ENCODE data around the gene CEBPG. TPM values are rescaled to one million over a fixed set of nuclear protein-coding genes. Genes with fewer than 3 reads are reported as not detected.
A peak's percentile ranks its signal among the peaks of the same experiment; 100 is the strongest.

CEBPG gene
- total and polyA plus RNA-seq, 8 donors: 17.8 to 26.4 (median 19.3) TPM

DNA sequence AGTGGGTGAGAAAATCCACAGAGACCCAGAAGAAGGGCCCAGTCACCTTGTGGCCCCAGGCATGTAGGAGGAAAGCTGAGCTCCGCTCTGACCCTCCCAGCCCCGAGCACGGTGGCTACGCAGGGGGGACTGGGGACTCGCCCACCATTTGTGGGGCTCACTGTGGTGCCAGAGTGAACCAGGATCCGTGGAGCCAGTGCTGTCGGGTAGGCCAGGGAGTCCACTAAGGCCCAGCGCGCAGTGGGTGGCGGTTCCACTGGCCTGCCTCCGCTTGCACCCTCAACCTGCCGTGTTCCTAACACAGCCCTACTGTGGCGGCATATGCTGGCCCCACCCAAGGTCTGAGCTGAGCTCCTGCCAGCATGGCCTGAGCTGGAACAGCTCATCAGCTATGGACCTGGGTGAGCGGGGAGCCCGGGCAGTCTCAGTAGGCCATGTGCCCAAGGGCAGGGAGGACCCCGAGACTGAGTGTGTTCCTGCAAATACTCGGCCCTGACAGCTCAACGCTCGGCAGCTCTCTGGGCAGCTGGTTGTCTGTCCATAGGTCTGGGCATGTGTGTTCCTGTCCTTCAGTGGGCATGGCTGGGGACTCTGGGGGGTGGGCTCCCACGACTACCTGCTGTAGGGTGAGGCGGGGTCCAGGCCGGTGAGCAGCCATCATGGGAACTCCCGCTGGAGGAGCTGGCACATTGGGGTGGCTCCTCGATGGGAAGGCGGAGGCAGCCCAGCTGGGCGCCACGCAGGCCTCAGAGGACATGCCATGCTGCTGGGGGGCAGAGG, 36.6 kb downstream of the CEBPG start:
- Histone ChIP-seq H3K4me1 (peaks cover 0 to 1% of the 10 kb centered on the region in 2 donors), H3K4me3 (no peak overlapping the region), H3K9me3 (no peaks in the 10 kb centered on the region), H3K27ac (no peak overlapping the region), H3K27me3 (no peaks in the 10 kb centered on the region), H3K36me3 (peaks cover 0 to 22% of the 10 kb centered on the region in 2 donors)
- TF ChIP-seq, protein P1, sequence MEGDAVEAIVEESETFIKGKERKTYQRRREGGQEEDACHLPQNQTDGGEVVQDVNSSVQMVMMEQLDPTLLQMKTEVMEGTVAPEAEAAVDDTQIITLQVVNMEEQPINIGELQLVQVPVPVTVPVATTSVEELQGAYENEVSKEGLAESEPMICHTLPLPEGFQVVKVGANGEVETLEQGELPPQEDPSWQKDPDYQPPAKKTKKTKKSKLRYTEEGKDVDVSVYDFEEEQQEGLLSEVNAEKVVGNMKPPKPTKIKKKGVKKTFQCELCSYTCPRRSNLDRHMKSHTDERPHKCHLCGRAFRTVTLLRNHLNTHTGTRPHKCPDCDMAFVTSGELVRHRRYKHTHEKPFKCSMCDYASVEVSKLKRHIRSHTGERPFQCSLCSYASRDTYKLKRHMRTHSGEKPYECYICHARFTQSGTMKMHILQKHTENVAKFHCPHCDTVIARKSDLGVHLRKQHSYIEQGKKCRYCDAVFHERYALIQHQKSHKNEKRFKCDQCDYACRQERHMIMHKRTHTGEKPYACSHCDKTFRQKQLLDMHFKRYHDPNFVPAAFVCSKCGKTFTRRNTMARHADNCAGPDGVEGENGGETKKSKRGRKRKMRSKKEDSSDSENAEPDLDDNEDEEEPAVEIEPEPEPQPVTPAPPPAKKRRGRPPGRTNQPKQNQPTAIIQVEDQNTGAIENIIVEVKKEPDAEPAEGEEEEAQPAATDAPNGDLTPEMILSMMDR (IDR thresholded peaks at IDR 0.05): no peak
- DNase-seq: peak in 1 of 4 donors; percentile 69
- ATAC-seq: no peak
- intact Hi-C loops (cut with DNase I): no loop called here

DNA sequence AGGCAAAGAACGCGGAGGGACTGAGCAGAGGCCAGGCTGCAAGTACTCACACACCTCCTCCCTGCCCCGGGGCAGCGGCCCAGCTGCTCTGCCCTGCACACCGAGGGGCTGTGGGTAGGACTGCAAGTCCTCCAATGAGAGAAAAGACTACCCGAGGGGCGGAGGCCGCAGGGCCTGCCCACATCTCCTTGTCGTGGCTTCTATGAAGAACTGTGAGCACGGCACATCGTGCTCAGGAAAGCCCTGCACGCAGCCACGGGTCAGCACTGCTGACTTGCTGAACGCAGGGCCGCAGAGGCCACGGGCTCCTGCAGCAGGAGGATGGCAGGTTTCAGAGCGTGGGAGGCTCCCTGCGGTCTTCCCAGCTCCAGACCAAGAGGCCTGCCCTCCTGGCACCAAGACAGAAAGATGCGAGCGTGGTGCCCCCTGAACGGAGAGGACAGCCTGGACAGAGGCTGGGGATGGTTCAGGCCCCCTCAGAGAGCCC, 37.4 kb downstream of the CEBPG start:
- intact Hi-C loops (cut with DNase I): no loop called here
- no peaks in the 10 kb centered on the region for H3K9me3 ChIP-seq
- H3K4me1 ChIP-seq: no peaks in the 10 kb centered on the region
- peaks cover 0 to 22% of the 10 kb centered on the region in 2 donors for H3K36me3 ChIP-seq
- no peaks in the 10 kb centered on the region for H3K27me3 ChIP-seq
- ATAC-seq (no peak), DNase-seq (peak in 1 of 4 donors; percentile 73)
- no peak overlapping the region for H3K4me3 ChIP-seq
- TF ChIP-seq, protein P1 (IDR thresholded peaks at IDR 0.05): no peak
- no peak overlapping the region for H3K27ac ChIP-seq

DNA sequence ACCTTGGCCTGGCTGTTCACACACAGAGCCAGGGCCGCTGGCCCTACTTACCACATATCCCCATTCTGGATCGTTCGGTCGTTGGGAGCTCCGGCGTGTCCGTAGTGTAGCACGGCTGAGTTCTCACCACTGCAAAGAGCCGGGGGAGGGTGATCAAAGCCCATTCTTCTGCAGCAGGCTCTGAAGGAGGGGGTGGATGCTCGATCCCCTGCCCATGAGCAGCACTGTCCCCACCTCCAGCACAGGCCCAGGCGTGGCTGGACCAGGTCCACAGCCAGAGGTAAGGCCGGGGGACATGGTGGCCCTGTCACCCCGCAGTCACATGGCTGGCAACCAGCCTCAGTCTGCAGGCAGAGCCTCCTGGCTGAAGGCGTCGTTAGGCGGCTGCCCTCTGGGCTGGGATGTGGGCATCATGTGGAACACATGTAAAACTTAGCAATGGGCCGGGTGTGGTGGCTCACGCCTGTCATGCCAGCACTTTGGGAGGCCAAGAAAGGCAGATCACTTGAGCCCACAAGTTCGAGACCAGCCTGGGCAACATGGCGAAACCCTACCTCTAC, 38.2 kb downstream of the CEBPG start:
- DNase-seq (peak in 1 of 4 donors; percentile 68), ATAC-seq (no peak)
- H3K4me3 ChIP-seq: no peak overlapping the region
- TF ChIP-seq, protein P1 (IDR thresholded peaks at IDR 0.05): no peak
- no peak overlapping the region for H3K27ac ChIP-seq
- intact Hi-C loops (cut with DNase I): no loop called here
- no peaks in the 10 kb centered on the region for H3K27me3 ChIP-seq
- peaks cover 0 to 5% of the 10 kb centered on the region in 2 donors for H3K4me1 ChIP-seq
- no peaks in the 10 kb centered on the region for H3K9me3 ChIP-seq
- H3K36me3 ChIP-seq: peaks cover 0 to 22% of the 10 kb centered on the region in 2 donors

DNA sequence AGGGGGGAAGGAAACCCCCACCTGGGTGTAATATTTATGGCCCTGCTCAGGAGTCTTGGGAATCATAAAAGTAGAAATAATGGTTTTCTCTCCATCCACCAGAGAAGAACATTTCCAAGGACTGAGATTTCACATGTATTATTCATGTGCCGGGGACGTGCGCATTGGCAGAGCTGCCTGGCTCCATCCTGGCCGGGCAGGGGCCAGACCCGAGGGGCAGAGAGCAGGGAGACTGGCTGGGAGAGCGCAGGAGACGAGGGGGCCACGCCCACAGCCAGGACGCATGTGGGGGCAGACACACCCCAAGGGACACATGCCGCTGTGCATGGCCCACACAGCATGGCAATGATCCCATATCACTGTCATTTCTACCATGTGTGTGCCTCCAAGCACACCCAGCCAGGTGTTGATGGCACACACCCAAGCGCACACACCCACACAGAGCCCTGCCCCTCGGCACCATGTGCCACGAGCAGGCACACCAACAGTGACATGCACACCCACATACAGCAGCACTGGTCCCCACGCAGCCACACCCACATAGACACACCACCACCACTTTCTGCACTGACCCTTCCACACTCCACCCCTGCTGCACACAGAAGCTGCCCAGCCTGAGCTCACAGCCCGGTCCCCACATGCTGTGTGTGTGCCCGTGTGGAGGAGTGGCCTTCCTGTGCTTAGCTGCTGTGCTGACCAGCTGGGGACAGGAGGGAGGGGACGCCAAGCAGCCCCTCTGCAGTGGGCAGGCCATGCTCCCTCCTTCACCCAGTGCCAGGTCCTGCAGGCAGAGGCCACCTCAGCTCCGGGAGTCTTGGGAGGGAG, 39.3 kb downstream of the CEBPG start:
- peaks cover 0 to 7% of the 10 kb centered on the region in 2 donors for H3K4me1 ChIP-seq
- H3K27ac ChIP-seq: no peak overlapping the region
- H3K9me3 ChIP-seq: no peaks in the 10 kb centered on the region
- DNase-seq: peak in 1 of 4 donors; percentile 68
- H3K4me3 ChIP-seq: no peak overlapping the region
- ATAC-seq: no peak
- H3K36me3 ChIP-seq: peaks cover 0 to 22% of the 10 kb centered on the region in 2 donors
- TF ChIP-seq, protein P1 (IDR thresholded peaks at IDR 0.05): no peak
- intact Hi-C loops (cut with DNase I): no loop called here
- H3K27me3 ChIP-seq: no peaks in the 10 kb centered on the region

DNA sequence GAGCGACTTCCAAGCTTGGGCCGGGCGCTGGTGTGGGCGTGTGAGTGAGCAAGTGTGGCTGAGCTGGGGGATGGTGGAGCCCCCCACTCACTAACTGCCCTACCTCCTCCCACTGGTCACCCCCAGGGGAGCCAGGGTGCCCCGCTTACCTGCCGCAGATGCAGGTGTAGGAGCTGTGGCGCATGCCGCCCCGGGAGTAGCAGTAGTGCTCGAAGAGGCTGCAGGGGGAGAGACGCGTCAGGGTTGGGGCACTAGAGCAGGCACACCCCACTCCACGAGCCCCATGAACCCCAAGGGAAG, 39.9 kb downstream of the CEBPG start:
- TF ChIP-seq, protein P1 (IDR thresholded peaks at IDR 0.05): no peak
- Histone ChIP-seq H3K9me3 (no peaks in the 10 kb centered on the region), H3K36me3 (peaks cover 0 to 22% of the 10 kb centered on the region in 2 donors), H3K27me3 (no peaks in the 10 kb centered on the region), H3K4me3 (no peak overlapping the region), H3K4me1 (peaks cover 0 to 7% of the 10 kb centered on the region in 2 donors), H3K27ac (no peak overlapping the region)
- intact Hi-C loops (cut with DNase I): no loop called here
- DNase-seq: peak in 1 of 4 donors; percentile 71
- no peak for ATAC-seq

All from left lung (tissue), 10 donors.